HCT116 (cell line): Measurements from ENCODE around the gene TUBB4A. TPM values are rescaled to one million over a fixed set of nuclear protein-coding genes. Genes with fewer than 3 reads are reported as not detected.

ENCODE experiments used
- ATAC-seq: fragments of 200-7000 bp; cut with Tn5 transposase; 2 replicates; pipeline ENCODE4 v1.9.1; 2020; ENCODE audit warnings: mild to moderate bottlenecking, moderate library complexity
- BruUV-seq: library from RNA; stranded (reverse); fragments of 400-500 nt; replicated peaks from 2 replicates; lab custom pipeline; 2021; lab: Mats Ljungman, UMichigan
- CTCF ChIA-PET: fragments of 300-600 bp; sonication (Branson Sonifier 250); formaldehyde crosslinking; loops from one replicate; lab custom pipeline; 2021; ENCODE audit warnings: antibody characterized with exemption; lab: Charles Lee
- POLR2A ChIA-PET: fragments of 300-600, 350-600 bp; sonication (Branson Sonifier 250); formaldehyde crosslinking; loops from one replicate; lab custom pipeline; 2021; ENCODE audit warnings: antibody characterized with exemption; lab: Charles Lee
- RAD21 ChIA-PET, 2 experiments: fragments of 300-600 bp; sonication (Branson Sonifier 250); formaldehyde crosslinking; loops; one replicate each; lab custom pipeline; 2023; ENCODE audit warnings: low total read pairs in 2 of 2; ENCODE audit not compliant: uncharacterized antibody in 2 of 2, unreplicated experiment in 2 of 2, low non-redundant PET in 1 of 2; lab: Charles Lee
- DNase-seq: peaks from one replicate; pipeline ENCODE4 v3.0.0-alpha.2; 2010; ENCODE audit warnings: low read depth, low spot score
- H2AFZ ChIP-seq: fragments of 200-600 bp; shearing (Covaris generic), sonication (generic); 2 replicates; pipeline ENCODE4 v1.6.1; 2017; ENCODE audit warnings: low read depth, mixed run types, mixed read lengths, antibody characterized with exemption, low read length; ENCODE audit not compliant: poor library complexity, severe bottlenecking
- H3K27ac ChIP-seq: 2 replicates; pipeline ENCODE4 v1.5.1; 2012; ENCODE audit warnings: low read depth, low read length
- H3K27me3 ChIP-seq: fragments of 200-600 bp; sonication (generic); 2 replicates; pipeline ENCODE4 v1.6.1; 2016; ENCODE audit warnings: mixed run types, low read length, mixed read lengths; ENCODE audit not compliant: insufficient read depth
- H3K36me3 ChIP-seq, 2 experiments: fragments of 200-500 bp in 1 of 2; fragments of 200-600 bp in 1 of 2; sonication (Bioruptor generic) in 1 of 2; sonication (generic) in 1 of 2; 2 replicates each; pipeline versions ENCODE4 v1.5.1 to v1.6.1; 2014 to 2016; ENCODE audit warnings: low read length in 2 of 2, inconsistent platforms in 1 of 2, mixed read lengths in 1 of 2, mixed run types in 1 of 2; ENCODE audit not compliant: insufficient read depth in 2 of 2, control insufficient read depth in 1 of 2
- H3K4me1 ChIP-seq, 2 experiments: fragments of 200-600 bp in 1 of 2; sonication (generic) in 1 of 2; 2 replicates each; pipeline versions ENCODE4 v1.5.1 to v1.6.1; 2012 to 2017; ENCODE audit warnings: low read length in 2 of 2, inconsistent platforms in 1 of 2, mild to moderate bottlenecking in 1 of 2, mixed read lengths in 1 of 2, mixed run types in 1 of 2, moderate library complexity in 1 of 2; ENCODE audit not compliant: insufficient read depth in 2 of 2, control insufficient read depth in 1 of 2
- H3K4me2 ChIP-seq: fragments of 200-600 bp; sonication (generic); 2 replicates; pipeline ENCODE4 v1.6.1; 2017; ENCODE audit warnings: mixed run types, low read length, mixed read lengths
- H3K4me3 ChIP-seq, 2 experiments: fragments of 200-600 bp in 1 of 2; sonication (generic) in 1 of 2; replicated peaks in 1 of 2; 2 replicates each; pipeline ENCODE4 v1.5.1; 2011 to 2016; ENCODE audit warnings: low read length in 2 of 2, control low read depth in 1 of 2, low read depth in 1 of 2, mild to moderate bottlenecking in 1 of 2, mixed read lengths in 1 of 2, mixed run types in 1 of 2
- H3K79me2 ChIP-seq: fragments of 200-600 bp; sonication (generic); 2 replicates; pipeline ENCODE4 v1.6.1; 2017; ENCODE audit warnings: mild to moderate bottlenecking, mixed run types, low read length, moderate library complexity, mixed read lengths; ENCODE audit not compliant: insufficient read depth
- H3K9ac ChIP-seq: fragments of 200-600 bp; sonication (generic); 2 replicates; pipeline ENCODE4 v1.6.1; 2016; ENCODE audit warnings: low read length, mixed read lengths
- H3K9me2 ChIP-seq: fragments of 200-600 bp; sonication (generic), shearing (Covaris generic); 2 replicates; pipeline ENCODE4 v1.6.1; 2017; ENCODE audit warnings: mixed run types, mild to moderate bottlenecking, moderate library complexity; ENCODE audit not compliant: insufficient read depth
- H3K9me3 ChIP-seq, 2 experiments: fragments of 200-500 bp in 1 of 2; fragments of 200-600 bp in 1 of 2; sonication (Bioruptor generic) in 1 of 2; sonication (generic) in 1 of 2; 2 replicates each; pipeline ENCODE4 v1.6.1; 2014 to 2017; ENCODE audit warnings: low read length in 2 of 2, mixed read lengths in 2 of 2, inconsistent platforms in 1 of 2, low read depth in 1 of 2, mild to moderate bottlenecking in 1 of 2, mixed run types in 1 of 2, moderate library complexity in 1 of 2; ENCODE audit not compliant: control insufficient read depth in 1 of 2, insufficient read depth in 1 of 2
- H4K20me1 ChIP-seq: fragments of 200-600 bp; sonication (generic), shearing (Covaris generic); 2 replicates; pipeline ENCODE4 v1.6.1; 2017; ENCODE audit warnings: mixed run types, mild to moderate bottlenecking, moderate library complexity; ENCODE audit not compliant: insufficient read depth
- CBX3 ChIP-seq: IDR thresholded peaks from 2 replicates; pipeline ENCODE4 v1.6.1; 2012; ENCODE audit warnings: low read depth
- CEBPB ChIP-seq: IDR thresholded peaks from 2 replicates; pipeline ENCODE4 v1.6.1; 2012; ENCODE audit warnings: low read depth
- POLR2AphosphoS5 ChIP-seq: IDR thresholded peaks from 2 replicates; pipeline ENCODE4 v1.6.1; 2011; ENCODE audit warnings: mild to moderate bottlenecking, low read depth, low read length, moderate library complexity
- ZNF274 ChIP-seq: fragments of 200-500 bp; sonication (Bioruptor generic); IDR thresholded peaks from 2 replicates; pipeline ENCODE4 v1.6.1; 2014; ENCODE audit warnings: mild to moderate bottlenecking, low read depth, low read length, inconsistent platforms
- intact Hi-C: fragments of 100-400 bp; cut with micrococcal nuclease; formaldehyde crosslinking; loops from 2 replicates; pipeline ENCODE4 v1.10.0; 2022
- total RNA-seq: library from RNA; stranded (reverse); gene quantifications from one replicate; pipeline ENCODE4 v1.2.1, GENCODE V29; 2021; ENCODE audit not compliant: unreplicated experiment
- TF ChIP-seq, protein P1 (sequence below): IDR thresholded peaks from 2 replicates; pipeline ENCODE4 v1.6.1; 2011; ENCODE audit warnings: mild to moderate bottlenecking, low read length, moderate library complexity; ENCODE audit not compliant: insufficient replicate concordance; ENCODE audit errors: extremely low read depth
- TF ChIP-seq, protein P2 (sequence below): IDR thresholded peaks from 2 replicates; pipeline ENCODE4 v1.6.1; 2012

The TUBB4A gene
- total RNA-seq, 1 experiment from 2014 or later: 32.5 TPM

DNA sequence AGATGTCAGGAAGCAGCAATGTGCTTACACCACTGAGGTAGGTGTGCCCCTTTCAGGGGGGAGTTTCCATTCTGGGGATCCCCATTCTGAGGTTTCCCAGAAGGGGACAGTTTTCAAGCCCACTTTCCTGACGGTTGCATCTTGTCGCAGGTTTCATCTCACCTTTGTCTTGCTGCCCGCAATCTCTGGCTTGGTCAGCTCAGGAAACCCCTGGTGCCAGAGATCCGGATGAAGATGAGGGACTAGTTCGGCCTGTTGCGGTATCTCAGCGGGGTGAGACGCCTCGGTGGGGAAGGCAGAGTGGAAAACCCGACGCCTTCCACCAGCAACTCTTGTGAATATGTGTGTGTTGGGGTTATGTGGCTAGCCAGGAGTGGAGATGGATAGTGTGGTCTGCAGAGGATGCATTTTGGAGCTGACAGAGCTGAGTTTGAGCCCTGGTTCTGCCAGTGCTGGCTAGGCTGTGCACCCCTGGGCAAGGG is 41.8 kb upstream of the TUBB4A start:
- POLR2A ChIA-PET: interaction anchor here (0.5 to 1.4 kb wide), 2 partner anchors 7 to 16 kb away, joined by 3 read pairs; no protein-coding TSS in a partner anchor
- no peaks in the 10 kb centered on the region for H3K36me3 ChIP-seq
- no peak overlapping the region for H3K27ac ChIP-seq
- H3K27me3 ChIP-seq: no peaks in the 10 kb centered on the region
- H3K9me3 ChIP-seq: no peaks in the 10 kb centered on the region; a peak in 1 of 4 replicates
- no peak overlapping the region for H2AFZ ChIP-seq
- H4K20me1 ChIP-seq: no peaks in the 10 kb centered on the region
- no peaks in the 10 kb centered on the region for H3K79me2 ChIP-seq
- no peak overlapping the region for H3K9ac ChIP-seq
- H3K4me1 ChIP-seq: peaks cover 6% of the 10 kb centered on the region in 2 experiments
- H3K4me2 ChIP-seq: no peak overlapping the region
- intact Hi-C loops: no loop called here
- TF ChIP-seq CBX3 (no peak), ZNF274 (no peak), CEBPB (no peak), POLR2AphosphoS5 (no peak)
- TF ChIP-seq, protein P1, sequence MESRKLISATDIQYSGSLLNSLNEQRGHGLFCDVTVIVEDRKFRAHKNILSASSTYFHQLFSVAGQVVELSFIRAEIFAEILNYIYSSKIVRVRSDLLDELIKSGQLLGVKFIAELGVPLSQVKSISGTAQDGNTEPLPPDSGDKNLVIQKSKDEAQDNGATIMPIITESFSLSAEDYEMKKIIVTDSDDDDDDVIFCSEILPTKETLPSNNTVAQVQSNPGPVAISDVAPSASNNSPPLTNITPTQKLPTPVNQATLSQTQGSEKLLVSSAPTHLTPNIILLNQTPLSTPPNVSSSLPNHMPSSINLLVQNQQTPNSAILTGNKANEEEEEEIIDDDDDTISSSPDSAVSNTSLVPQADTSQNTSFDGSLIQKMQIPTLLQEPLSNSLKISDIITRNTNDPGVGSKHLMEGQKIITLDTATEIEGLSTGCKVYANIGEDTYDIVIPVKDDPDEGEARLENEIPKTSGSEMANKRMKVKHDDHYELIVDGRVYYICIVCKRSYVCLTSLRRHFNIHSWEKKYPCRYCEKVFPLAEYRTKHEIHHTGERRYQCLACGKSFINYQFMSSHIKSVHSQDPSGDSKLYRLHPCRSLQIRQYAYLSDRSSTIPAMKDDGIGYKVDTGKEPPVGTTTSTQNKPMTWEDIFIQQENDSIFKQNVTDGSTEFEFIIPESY: no peak
- TF ChIP-seq, protein P2, sequence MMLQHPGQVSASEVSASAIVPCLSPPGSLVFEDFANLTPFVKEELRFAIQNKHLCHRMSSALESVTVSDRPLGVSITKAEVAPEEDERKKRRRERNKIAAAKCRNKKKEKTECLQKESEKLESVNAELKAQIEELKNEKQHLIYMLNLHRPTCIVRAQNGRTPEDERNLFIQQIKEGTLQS: no peak
- TF ChIP-seq, all 23 proteins: peak for 0
- Histone ChIP-seq H3K4me3 (no peak overlapping the region), H3K9me2 (no peaks in the 10 kb centered on the region)
- ChIA-PET RAD21 (no interaction called here), CTCF (no interaction called here)
- ATAC-seq (no peak), DNase-seq (no peak)
- no TSS peak for BruUV-seq
